T1000 (cell line): ENCODE measurements around the gene P2RX6.
A peak's percentile ranks its signal among the peaks of the same experiment; 100 is the strongest.

Source experiments
- DNase-seq: peaks from one replicate; lab custom pipeline; 2025; ENCODE audit warnings: mixed read lengths; lab: John Stamatoyannopoulos, UW

Gene P2RX6

DNA sequence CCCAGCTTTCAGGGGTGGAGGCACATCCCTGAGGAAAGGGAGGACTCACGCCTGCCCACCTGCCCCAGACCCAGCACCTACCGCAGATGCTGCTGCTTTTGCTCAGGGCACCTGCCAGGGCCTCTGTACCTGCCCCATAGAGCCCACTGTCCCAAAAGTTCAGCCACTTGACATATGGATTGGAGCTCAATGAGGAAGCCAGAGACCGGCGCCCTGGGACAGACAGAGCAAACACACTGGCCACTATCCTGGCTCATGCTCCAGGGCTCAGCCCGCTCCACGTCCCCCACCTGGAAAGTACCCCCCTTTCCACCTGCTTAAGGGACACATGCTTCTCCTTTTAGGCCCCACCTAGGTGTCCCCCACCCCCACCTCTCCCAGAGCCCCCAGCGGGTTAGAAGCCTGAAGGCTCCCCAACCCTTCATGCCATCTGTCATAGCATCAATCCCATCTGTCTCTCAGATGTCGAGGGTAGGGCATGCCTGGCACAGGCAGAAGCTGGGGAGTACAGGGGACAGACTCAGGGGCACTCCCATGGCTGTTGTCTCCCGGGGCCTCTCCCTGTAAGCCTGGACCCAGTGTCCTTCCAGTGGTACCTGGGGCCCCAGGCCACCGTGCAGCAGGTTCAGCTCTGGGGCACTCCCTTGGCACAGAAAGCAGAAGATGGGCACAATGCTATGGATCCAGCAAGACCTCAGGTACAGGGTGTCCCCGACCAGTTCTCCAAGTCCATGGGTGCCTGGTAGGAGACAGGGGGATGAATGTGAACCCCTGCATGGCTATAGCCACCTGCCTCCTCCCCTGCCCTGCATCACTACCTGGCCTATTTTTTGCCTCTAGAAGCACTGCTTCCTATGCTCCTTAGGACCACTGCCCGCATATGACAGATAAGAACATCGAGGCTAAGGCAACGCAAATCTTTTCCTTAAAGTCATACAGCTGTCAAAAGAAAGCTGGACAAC is 2.2 kb upstream of the P2RX6 start:
- DNase-seq: no peak

DNA sequence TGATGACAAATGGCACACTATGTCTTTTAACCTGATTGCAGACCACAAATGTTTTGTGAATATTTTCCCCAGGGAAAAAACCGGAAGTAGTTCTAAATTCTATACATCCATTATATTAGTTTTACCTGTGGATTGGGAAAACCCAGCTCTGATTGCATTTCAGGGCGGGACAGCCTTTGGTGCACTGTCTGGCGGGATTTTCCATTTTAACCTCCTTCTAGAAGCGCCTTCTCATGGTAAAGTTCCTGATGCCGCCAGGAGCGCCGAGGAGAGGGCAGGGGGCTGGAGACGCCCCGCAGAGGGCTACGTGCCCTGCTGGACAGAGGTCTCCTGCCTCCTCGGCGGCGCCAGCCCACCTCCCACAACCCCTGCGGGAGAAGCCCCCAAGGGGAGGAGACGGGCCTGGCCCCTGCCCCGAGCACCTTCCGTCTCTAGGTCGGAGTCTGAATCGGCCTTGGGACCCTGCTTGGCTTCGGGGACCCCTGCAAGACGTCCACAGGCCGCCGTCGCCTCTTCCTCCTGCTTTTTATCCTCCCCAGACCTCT is 1.2 kb upstream of the P2RX6 start:
- peak; percentile 45 for DNase-seq

DNA sequence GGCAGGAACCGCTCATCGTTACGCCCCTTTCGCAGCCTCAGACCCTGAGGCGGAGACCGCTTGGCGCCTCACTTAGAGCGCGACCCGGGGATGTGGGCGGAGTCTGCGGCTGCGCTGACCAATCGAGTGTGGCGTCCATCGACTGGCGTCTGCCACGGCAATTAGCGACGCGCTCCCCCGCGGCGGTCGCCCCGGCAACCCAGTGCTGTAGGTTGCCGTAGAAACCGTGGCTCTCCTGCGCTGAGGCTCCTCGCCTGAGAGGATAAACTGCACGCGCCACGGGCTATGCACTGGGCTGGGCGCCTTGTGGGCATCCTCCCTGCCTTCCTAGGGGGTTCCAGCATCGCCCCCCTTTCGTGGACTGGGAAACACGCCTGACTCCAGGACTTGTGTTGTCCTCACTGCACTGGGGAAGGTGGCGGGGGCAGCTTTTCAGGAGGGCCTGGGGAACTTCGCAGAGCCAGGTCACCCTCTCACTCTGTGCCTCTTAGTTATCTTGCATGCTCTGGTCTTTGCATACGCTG is 701 bp upstream of the P2RX6 start:
- DNase-seq: peak; percentile 95

DNA sequence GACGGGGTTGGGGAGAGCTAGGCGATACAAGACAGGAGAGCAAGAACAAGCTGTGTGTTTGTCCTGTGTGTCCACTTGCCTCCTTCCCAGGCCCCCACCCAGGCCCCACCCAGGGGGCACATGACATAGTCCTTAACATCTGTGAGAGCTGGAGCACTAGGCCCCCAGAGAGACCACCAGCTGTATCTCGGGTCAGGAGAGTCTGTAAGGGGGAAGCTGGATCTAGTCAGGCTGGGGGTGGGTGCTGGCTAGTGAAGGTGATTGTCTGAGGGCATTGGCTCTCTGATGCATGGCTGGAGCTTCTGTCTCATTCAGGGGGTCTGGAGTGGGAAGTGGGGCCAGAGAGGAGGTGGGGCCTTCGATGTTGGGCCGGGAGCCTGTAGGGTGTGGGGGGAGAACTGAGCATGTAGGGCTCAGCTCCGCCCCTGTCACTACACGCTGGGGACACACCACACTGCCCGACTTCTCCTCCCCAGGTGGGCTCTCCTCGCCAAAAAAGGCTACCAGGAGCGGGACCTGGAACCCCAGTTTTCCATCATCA is 571 bp downstream of the P2RX6 start:
- DNase-seq: no peak

DNA sequence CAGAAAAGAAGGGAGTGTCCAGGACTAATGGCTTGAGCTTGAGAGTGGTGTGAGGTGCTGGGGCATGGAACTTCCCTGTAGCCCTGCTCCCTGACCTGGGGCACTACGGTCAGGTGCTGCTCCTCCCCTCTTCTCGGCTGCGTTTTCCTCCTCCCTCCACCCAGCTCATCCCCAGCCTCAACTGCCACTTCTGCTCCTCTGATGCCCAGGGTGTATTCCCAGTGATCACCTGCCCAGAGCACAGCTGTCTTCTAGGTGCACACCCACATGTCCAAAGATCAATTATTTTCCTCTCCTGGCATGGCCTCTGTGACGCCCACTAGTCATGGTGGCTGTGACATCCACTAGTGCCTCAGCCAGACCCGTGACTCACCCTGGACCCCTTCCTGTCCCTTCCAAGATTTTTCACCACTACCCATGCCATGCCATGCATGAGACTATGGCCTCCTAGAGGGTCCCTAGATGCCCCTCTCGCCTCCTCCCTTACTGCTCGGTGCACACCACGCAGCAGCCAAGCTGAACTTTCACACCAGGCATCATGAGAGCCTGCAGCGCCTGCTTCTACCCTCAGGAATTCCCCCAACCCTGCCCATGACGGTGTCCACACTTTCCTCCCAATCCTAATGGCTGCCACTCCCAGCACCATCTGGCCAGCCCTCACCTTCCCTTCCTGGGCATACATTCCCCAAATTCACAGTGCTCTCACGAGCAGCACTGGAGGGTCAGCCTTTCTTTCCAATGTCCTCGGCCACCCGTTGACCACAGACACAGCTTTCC is 1.9 kb downstream of the P2RX6 start:
- DNase-seq: no peak

DNA sequence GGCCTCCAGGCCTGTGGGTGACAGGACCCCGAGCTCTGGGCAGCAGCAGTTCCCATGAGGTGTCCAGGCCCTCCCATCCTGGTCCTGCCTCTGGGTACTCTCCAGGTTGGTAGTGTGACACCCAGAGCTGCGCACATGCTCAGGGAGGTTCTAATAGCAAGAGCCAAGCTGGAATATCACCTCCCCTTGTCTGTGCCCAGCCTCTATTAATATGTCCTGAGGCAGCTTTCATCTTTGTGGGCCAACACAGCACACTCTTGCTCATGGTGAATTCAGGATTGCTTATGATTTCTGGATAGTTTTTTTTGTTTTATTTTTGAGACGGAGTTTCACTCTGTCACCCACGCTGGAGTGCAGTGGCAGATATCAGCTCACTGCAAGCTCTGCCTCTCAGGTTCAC is 3.3 kb downstream of the P2RX6 start:
- no peak for DNase-seq

DNA sequence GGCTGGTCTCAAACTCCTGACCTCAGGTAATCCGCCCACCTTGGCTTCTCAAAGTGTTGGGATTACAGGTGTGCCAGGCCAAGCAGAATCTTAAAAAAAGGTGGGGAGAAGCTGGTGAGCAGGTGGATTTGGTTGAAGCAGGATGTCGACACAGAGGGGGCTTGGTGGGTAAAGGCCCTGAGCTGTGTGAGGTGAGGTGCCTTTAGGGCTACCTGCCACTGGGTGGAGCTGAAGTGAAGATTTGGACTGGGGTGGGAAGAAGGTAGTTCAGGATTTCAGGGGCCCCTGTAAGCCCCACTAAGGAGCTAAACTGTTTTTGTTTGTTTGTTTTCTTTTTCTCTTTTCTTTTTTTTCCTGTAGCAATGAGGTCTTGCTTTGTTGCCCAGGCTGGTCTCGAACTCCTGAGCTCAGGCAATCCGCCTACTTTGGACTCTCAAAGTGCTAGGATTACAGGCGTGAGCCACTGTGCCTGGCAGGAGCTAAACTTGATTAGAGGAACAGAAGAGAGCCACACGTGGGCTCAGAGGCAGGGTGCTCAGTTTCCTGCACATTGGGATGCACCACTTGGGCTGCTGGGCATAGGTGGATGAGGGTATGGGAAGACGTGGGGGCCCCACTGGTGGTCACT is 6.0 kb downstream of the P2RX6 start:
- no peak for DNase-seq

DNA sequence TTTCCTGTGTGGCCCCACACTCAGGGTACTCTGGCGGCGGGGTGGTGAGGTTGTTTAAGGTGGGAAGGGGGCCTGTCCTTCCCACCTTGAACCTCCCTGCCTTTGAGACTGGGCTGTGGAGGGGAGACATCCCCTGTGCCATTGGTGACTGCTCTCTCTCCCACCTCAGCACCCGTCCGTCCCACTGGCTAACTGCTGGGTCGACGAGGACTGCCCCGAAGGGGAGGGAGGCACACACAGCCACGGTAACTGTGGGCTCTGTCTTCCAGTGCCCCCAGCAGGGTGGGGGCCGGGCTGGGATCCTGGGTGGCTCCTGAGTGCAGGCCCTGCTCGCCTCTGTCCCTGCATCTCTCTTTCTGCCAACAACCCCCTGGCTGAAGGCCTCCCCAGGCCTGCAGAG is 7.5 kb downstream of the P2RX6 start:
- DNase-seq: no peak

DNA sequence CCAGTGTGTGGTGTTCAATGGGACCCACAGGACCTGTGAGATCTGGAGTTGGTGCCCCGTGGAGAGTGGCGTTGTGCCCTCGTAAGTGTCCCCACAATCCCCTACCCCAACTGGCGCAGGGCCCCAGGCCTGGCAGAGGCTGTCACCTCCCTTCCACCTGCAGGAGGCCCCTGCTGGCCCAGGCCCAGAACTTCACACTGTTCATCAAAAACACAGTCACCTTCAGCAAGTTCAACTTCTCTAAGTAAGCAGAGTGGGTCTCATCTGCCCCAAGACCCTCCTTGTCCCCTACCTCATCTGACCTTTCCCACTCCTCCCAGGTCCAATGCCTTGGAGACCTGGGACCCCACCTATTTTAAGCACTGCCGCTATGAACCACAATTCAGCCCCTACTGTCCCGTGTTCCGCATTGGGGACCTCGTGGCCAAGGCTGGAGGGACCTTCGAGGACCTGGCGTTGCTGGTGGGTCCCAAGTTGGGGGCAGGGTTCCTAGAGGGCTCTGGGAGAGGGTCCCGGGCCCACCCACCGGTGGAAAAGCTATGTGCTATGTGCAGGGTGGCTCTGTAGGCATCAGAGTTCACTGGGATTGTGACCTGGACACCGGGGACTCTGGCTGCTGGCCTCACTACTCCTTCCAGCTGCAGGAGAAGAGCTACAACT is 8.1 kb downstream of the P2RX6 start:
- DNase-seq: no peak

DNA sequence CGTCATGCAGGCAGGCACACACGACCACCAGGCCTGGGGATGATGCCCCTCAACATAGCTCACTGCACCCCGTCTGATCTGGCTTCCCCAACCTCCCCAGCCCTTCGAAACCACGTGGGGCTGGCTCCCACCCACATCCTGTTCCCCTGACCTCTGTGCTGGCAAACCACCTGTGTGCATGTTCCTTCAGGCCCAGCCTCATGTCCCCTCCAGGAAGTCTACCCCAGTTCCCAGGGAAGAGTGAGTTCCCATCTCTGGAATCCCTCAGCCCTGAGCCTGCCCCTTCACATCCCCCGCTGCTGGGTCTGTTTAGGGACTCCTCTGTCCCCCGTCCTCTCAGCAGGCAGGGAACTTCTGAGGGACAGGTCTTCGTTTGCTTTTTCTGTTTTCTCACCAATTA is 10.3 kb downstream of the P2RX6 start:
- DNase-seq: no peak

DNA sequence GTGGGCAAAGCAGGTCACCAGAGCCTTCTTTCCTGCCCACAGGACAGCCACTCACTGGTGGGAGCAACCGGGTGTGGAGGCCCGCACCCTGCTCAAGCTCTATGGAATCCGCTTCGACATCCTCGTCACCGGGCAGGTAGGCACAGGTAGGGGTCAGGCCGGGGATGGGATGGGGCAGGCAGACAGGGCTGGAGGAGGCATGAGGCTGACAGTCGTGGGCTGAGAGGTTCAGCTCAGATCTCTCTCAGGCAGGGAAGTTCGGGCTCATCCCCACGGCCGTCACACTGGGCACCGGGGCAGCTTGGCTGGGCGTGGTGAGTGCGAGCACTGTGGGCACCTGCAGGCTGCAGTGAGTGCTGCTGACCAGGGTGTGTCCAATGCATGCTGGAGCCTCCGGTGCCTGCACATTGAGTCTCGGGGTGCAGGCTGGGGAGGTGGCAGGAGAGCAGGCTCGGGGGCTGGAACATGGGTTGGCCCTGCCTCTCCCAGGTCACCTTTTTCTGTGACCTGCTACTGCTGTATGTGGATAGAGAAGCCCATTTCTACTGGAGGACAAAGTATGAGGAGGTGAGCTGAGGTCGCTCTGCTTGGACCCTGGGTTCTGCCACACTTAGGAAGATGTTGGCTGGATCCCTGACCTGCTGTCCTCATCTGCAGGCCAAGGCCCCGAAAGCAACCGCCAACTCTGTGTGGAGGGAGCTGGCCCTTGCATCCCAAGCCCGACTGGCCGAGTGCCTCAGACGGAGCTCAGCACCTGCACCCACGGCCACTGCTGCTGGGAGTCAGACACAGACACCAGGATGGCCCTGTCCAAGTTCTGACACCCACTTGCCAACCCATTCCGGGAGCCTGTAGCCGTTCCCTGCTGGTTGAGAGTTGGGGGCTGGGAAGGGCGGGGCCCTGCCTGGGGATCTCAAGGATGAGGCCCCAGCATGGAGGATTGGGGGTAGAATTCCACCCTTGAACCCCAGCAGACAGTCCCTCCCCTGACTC is 11.1 kb downstream of the P2RX6 start:
- DNase-seq: no peak

DNA sequence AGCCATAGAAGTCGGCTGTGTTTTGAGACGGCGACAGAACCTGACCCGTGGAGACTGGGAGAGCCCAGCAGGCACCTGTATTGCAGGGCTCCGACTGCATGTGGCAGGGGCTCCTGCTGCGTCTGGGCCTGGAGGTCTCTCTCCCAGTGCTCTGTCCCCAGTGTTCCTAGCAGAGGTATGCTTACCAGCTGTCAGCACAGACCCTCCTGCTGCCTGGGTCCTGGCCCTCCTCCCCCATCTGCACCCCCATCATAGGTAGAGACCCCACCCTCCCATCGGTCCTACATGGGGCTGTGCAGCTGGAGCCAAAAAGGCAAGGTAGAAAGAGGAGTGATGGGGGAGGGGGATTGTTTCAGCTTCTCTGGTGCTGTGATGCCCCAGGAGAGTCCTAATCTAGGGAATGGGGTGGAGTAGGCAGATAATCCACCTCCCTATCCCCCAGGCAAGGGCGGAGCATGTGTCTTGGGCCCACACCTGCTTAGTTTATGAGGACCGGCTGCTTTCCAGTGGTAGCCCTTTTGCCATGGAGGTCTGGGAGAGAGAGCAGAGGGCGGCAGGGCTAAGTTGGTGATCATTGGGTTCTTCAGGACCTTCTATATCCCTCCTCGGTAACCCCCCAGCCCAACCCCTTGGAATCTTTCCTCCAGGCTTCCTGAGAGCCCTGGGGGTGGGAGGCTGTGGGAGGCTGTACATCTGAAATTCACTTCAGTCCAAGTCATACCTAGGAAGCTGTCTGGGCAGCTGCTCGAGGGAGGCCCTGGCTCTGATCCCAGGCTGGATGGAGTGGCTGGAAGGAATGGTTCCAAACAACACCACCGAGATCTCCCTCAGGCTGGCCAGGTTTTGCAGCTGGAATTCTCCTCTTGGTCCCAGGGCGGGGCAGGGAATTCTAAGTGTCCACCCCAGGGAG is 12.1 kb downstream of the P2RX6 start:
- no peak for DNase-seq

DNA sequence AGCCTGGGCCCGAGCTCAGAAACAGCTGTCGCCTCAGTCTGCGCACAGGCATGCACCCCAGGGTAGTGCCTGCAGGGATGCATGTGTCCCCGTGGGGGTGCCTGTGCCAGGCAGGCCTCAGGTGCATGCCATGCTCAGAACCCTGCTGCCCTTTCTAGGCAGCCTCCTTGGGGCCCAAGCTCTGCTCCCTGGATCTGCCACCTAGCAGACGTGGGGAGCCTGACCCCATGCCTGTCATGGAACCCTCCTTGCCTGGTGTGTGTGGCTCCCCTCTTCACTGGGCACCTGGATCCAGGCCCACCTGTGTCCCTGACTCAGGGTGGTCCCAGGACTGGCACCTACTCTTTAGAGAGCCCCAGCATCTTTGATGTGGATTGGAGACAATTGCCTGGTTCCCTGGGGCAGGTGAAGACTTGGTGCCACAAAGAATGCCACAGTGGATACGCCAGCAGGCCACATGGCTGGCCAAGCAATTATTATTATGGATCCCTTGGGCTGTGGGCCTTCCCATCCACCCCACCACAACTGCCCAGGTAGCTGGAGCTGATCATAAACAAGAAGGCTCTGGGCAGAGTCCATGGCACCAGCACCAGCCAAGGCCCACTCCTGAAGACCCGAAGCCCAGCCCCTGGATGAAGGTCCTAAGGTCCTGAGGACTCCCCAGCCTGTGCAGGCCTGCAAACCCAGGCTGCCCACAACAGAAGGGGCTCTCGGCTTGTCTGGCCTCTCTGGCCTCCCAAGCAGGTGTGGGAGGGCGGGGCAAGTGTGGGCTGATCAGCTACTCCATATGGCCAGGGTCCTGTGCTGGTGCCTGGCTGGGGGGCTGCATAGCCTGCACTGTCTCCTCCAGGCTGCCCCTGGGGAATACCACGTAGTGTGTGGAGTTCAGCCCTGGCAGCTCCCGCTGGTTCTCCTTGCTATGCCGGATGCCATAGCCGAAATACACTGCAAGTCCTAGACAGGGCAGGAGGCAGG is 13.6 kb downstream of the P2RX6 start:
- no peak for DNase-seq

DNA sequence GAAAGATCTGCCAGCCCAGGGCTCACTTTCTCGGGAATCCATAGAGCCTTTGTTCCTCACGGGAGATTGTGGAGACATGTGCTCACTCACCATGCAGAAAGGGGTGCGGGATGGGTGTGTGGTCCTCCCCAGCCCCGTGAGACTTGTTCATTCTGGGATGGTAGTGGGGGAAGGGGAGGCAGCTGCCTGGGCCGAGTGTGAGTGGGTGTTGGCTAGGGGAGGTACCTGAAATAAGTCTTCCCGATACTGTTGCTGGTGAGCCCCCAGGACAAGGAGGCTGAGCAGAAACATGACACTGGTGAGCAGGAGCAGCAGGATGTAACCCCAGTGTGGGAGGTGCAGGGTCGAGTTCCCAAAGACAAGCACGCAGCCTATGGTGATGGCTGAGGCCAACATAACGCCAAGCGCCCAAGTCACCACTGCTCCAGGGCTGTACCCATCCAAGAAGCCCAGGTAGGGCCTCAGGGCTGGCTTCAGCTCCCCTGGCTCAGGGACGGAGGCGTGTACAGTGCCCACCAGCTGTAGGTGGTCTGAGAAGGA is 14.6 kb downstream of the P2RX6 start:
- DNase-seq: no peak

DNA sequence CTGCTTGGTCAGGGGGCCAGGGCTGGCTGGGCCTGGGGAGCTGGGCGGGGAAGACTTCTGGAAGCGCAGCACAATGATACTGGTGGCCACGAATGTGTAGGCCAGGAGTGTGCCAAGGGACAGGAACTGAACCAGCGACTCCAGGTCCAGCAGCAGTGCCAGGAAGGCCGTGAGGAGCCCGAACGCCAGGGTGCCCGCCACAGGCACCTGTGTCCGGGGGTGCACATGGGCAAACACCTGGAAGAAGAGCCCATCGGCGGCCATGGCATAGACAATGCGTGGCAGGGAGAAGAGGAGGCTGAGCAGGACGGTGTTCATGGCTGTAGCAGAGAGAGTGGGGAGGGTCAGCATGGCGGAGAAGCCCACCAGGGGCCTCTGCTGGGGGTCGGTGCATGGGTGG is 15.1 kb downstream of the P2RX6 start:
- no peak for DNase-seq

DNA sequence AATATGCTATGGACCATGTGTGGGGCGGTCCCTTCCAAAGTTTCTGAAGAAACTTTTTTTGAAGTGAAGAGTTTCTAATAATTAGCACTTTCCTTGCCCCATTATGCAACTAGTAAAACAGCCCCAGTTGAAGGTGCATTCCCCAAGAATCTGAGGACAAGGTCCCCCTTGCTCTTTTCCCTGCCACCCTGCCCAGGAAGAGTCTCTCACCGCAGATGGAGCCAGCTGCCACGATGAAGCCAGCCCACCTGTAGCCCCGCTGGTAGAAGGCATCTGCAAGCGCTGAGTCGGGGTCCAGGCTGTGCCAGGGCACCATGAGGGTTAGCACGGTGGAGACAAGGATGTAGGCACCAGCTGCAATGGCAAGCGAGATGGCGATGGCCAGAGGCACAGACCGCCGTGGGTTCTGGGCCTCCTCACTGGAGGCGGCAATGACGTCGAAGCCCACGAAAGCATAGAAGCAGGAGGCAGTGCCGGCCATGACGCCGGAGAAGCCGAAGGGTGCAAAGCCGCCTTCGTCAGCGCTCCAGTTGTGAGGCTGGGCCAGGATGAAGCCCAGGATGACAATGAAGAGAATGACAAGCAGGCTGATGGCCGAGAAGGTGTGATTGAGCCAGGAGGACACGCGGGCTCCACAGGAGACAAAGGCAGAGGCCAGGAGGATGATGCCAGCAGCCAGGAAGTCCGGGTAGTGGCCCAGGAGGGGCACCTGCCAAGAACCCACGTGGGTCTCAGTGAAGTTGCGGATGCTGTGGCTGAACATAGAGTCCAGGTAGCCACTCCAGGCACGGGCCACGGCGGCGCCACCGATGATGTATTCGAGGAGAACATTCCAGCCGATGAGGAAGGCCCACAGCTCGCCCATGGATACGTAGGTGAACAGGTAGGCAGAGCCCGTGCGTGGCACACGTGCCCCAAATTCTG is 15.9 kb downstream of the P2RX6 start:
- DNase-seq: no peak
